Smooth muscle cell (in vitro differentiated cells): Measurements from ENCODE around the gene SKOR1. TPM values are rescaled to one million over a fixed set of nuclear protein-coding genes. Genes with fewer than 3 reads are reported as not detected.

Experiments
- DNase-seq: peaks from one replicate; lab custom pipeline; 2025; ENCODE audit not compliant: unreplicated experiment; lab: John Stamatoyannopoulos, UW
- H2AFZ ChIP-seq: fragments of 200-600 bp; sonication (generic); 2 replicates; pipeline ENCODE4 v1.6.0; 2016; ENCODE audit warnings: antibody characterized with exemption, low read depth, mild to moderate bottlenecking
- H3F3A ChIP-seq: fragments of 200-600 bp; sonication (generic); 2 replicates; pipeline ENCODE4 v1.6.0; 2017; ENCODE audit warnings: antibody characterized with exemption, low read depth
- H3K27ac ChIP-seq: fragments of 200-600 bp; sonication (generic); 2 replicates; pipeline ENCODE4 v1.5.1; 2016; ENCODE audit warnings: low read depth, mild to moderate bottlenecking
- H3K27me3 ChIP-seq: fragments of 200-600 bp; sonication (generic); 2 replicates; pipeline ENCODE4 v1.6.1; 2016; ENCODE audit warnings: low read depth, mild to moderate bottlenecking
- H3K36me3 ChIP-seq: fragments of 200-600 bp; sonication (generic); 2 replicates; pipeline ENCODE4 v1.5.1; 2016; ENCODE audit warnings: low read depth
- H3K4me1 ChIP-seq: fragments of 200-600 bp; sonication (generic); 2 replicates; pipeline ENCODE4 v1.5.1; 2016; ENCODE audit warnings: low read depth
- H3K4me2 ChIP-seq: fragments of 200-600 bp; sonication (generic); 2 replicates; pipeline ENCODE4 v1.6.0; 2016; ENCODE audit warnings: mild to moderate bottlenecking
- H3K4me3 ChIP-seq: fragments of 200-600 bp; sonication (generic); 2 replicates; pipeline ENCODE4 v1.5.1; 2016; ENCODE audit warnings: mild to moderate bottlenecking
- H3K79me2 ChIP-seq: fragments of 200-600 bp; sonication (generic); 2 replicates; pipeline ENCODE4 v1.6.0; 2016; ENCODE audit warnings: low read depth, mild to moderate bottlenecking
- H3K9ac ChIP-seq: fragments of 200-600 bp; sonication (generic); 2 replicates; pipeline ENCODE4 v1.6.0; 2016; ENCODE audit warnings: low read depth
- H3K9me3 ChIP-seq: fragments of 200-600 bp; sonication (generic); replicated peaks from 2 replicates; pipeline ENCODE4 v1.5.1; 2016; ENCODE audit warnings: low read depth
- H4K20me1 ChIP-seq: fragments of 200-600 bp; sonication (generic); 2 replicates; pipeline ENCODE4 v1.6.0; 2016; ENCODE audit warnings: low read depth
- CTCF ChIP-seq: fragments of 200-600 bp; sonication (generic); IDR thresholded peaks from 2 replicates; pipeline ENCODE4 v1.5.1; 2017; ENCODE audit warnings: borderline replicate concordance, mild to moderate bottlenecking, antibody characterized with exemption; ENCODE audit not compliant: insufficient read depth, poor library complexity, severe bottlenecking
- WGBS: methylation state at CpG from one replicate; pipeline ENCODE4 v1.1.7; 2016; ENCODE audit warnings: low lambda C conversion rate; 5-methylcytosine and 5-hydroxymethylcytosine counted together
- polyA plus RNA-seq: library from polyadenylated mRNA; unstranded; fragments of >200 nt; fragmentation: Nextera tagmentation; extraction: Ambion mirVana; gene quantifications from 2 replicates; pipeline ENCODE4 v1.2.1, GENCODE V29; 2016
- total RNA-seq: library from RNA; depleted of rRNA; stranded (reverse); fragments of >200 nt; gene quantifications from 2 replicates; pipeline ENCODE4 v1.2.3, GENCODE V29; 2014

SKOR1 gene
- total and polyA plus RNA-seq, 2 experiments from 2014 or later: 0.04 to 0.21 TPM

GRCh38 chr15:67855842-67856241 lies 30.5 kb downstream of the SKOR1 start:
- H3K4me1 ChIP-seq: no peaks in the 10 kb centered on the region
- no peak overlapping the region for H3K4me2 ChIP-seq
- H3K79me2 ChIP-seq: no peaks in the 10 kb centered on the region
- TF ChIP-seq CTCF: no peak
- DNase-seq: no peak
- peak overlapping the region; percentile 17 for H3K27ac ChIP-seq
- no peak overlapping the region for H2AFZ ChIP-seq
- H3K4me3 ChIP-seq: no peak overlapping the region
- no peaks in the 10 kb centered on the region for H3K27me3 ChIP-seq
- H3F3A ChIP-seq: no peaks in the 10 kb centered on the region
- no peaks in the 10 kb centered on the region for H3K36me3 ChIP-seq
- H4K20me1 ChIP-seq: no peaks in the 10 kb centered on the region
- H3K9ac ChIP-seq: no peak overlapping the region
- WGBS: 23% methylated on average over 3 of the region's 3 CpGs
- no peaks in the 10 kb centered on the region for H3K9me3 ChIP-seq

- no peak overlapping the region for H3K4me2 ChIP-seq
- H3K9ac ChIP-seq: no peak overlapping the region
- no peak for DNase-seq
Observed at GRCh38 chr15:67857220-67857619, 31.9 kb downstream of the SKOR1 start.

GRCh38 chr15:67859331-67859946 lies 34.1 kb downstream of the SKOR1 start:
- H3K4me2 ChIP-seq: no peak overlapping the region
- H3K36me3 ChIP-seq: no peaks in the 10 kb centered on the region
- DNase-seq: no peak
- H3K9me3 ChIP-seq: no peaks in the 10 kb centered on the region
- no peak overlapping the region for H2AFZ ChIP-seq
- H3K4me3 ChIP-seq: no peak overlapping the region
- no peak overlapping the region for H3K9ac ChIP-seq
- no peaks in the 10 kb centered on the region for H3F3A ChIP-seq
- H3K4me1 ChIP-seq: peaks cover 8% of the 10 kb centered on the region
- H4K20me1 ChIP-seq: no peaks in the 10 kb centered on the region
- no peak for TF ChIP-seq CTCF
- no peak overlapping the region for H3K27ac ChIP-seq
- 72% methylated on average over 5 of the region's 5 CpGs for WGBS
- no peaks in the 10 kb centered on the region for H3K79me2 ChIP-seq
- no peaks in the 10 kb centered on the region for H3K27me3 ChIP-seq

More at GRCh38 chr15:67857220-67857619, 31.9 kb downstream of the SKOR1 start:
- Histone ChIP-seq H2AFZ (no peak overlapping the region), H3K79me2 (no peaks in the 10 kb centered on the region), H4K20me1 (no peaks in the 10 kb centered on the region), H3K36me3 (no peaks in the 10 kb centered on the region), H3K27ac (no peak overlapping the region), H3K9me3 (no peaks in the 10 kb centered on the region), H3K4me3 (no peak overlapping the region), H3F3A (no peaks in the 10 kb centered on the region), H3K27me3 (no peaks in the 10 kb centered on the region), H3K4me1 (no peaks in the 10 kb centered on the region)
- WGBS: 76% methylated on average over 3 of the region's 3 CpGs
- no peak for TF ChIP-seq CTCF

- H3K27ac ChIP-seq: no peak overlapping the region
- TF ChIP-seq CTCF: no peak
- H2AFZ ChIP-seq: no peak overlapping the region
- DNase-seq: no peak
- H3K4me2 ChIP-seq: no peak overlapping the region
- H3K79me2 ChIP-seq: no peaks in the 10 kb centered on the region
- no peak overlapping the region for H3K9ac ChIP-seq
- H3K36me3 ChIP-seq: no peaks in the 10 kb centered on the region
- peaks cover 19% of the 10 kb centered on the region for H3K4me1 ChIP-seq
- no peaks in the 10 kb centered on the region for H4K20me1 ChIP-seq
- no peaks in the 10 kb centered on the region for H3K27me3 ChIP-seq
- no peak overlapping the region for H3K4me3 ChIP-seq
- WGBS: 85% methylated on average over 3 of the region's 3 CpGs
- no peaks in the 10 kb centered on the region for H3F3A ChIP-seq
- no peaks in the 10 kb centered on the region for H3K9me3 ChIP-seq
Observed at GRCh38 chr15:67861983-67862382, 36.7 kb downstream of the SKOR1 start.
